AG04449 (cell line): ENCODE results near the gene KCNIP1.

Experiments used
- CTCF ChIA-PET: fragments of 350-600 bp; formaldehyde crosslinking; extraction: SDS; loops from one replicate; lab custom pipeline; 2021; ENCODE audit warnings: antibody characterized with exemption; lab: Yijun Ruan, JAX
- POLR2A ChIA-PET: fragments of 400-600, 350-600 bp; formaldehyde crosslinking; extraction: SDS; loops from one replicate; lab custom pipeline; 2020; ENCODE audit warnings: antibody characterized with exemption, inconsistent platforms; lab: Yijun Ruan, JAX
- DNase-seq: peaks from one replicate; pipeline ENCODE4 v3.0.0-alpha.2; 2010; ENCODE audit warnings: low read depth, low spot score
- H3K4me3 ChIP-seq: 2 replicates; pipeline ENCODE4 v1.5.1; 2011; ENCODE audit warnings: low read depth, mild to moderate bottlenecking, control low read depth, low read length
- TF ChIP-seq, protein P1 (sequence below): IDR thresholded peaks from one replicate; pipeline ENCODE4 v1.5.1; 2011; ENCODE audit warnings: mild to moderate bottlenecking, moderate library complexity, low read length, control low read depth, inconsistent platforms; ENCODE audit not compliant: insufficient read depth; ENCODE audit errors: missing control alignments

Gene KCNIP1

DNA sequence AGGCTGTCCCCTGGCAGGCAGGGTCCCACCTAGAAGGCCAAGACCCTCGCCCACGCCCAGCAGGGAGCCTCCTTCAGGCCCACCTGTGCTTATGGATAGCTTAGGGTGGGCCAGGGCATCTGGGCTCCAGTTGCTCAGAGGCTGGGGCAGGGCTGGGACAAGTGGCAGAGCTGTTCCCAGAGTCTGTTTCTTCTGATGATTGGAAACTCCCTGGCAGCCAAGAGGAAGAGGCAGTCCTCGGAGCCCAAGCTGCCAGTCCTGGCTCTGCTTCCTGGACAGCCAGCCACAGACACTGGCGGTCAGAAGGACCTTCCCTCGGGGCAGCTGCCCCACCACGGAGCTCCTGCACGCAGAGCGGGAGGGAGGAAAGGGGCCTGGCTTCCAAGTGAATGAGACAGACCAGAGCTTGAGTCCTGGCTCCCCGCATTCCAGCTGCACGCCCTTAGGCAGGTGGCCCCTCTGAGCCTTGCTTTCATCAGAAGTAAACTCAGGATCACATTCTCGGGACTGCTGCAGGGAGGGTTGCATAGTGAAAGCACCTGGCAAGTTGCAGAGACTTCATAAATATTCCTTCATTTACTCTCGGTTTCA lies 241.8 kb downstream of the KCNIP1 start:
- CTCF ChIA-PET, result interaction anchor here (0.8 to 13.5 kb wide), 21 partner anchors 10 to 607 kb away, joined by 3 to 227 read pairs (median 6); partner anchors contain the start of gene GABRP
- POLR2A ChIA-PET, result no interaction called here
- TF ChIP-seq, protein P1, sequence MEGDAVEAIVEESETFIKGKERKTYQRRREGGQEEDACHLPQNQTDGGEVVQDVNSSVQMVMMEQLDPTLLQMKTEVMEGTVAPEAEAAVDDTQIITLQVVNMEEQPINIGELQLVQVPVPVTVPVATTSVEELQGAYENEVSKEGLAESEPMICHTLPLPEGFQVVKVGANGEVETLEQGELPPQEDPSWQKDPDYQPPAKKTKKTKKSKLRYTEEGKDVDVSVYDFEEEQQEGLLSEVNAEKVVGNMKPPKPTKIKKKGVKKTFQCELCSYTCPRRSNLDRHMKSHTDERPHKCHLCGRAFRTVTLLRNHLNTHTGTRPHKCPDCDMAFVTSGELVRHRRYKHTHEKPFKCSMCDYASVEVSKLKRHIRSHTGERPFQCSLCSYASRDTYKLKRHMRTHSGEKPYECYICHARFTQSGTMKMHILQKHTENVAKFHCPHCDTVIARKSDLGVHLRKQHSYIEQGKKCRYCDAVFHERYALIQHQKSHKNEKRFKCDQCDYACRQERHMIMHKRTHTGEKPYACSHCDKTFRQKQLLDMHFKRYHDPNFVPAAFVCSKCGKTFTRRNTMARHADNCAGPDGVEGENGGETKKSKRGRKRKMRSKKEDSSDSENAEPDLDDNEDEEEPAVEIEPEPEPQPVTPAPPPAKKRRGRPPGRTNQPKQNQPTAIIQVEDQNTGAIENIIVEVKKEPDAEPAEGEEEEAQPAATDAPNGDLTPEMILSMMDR, result no peak
- no peak overlapping the region for H3K4me3 ChIP-seq
- DNase-seq, result no peak

DNA sequence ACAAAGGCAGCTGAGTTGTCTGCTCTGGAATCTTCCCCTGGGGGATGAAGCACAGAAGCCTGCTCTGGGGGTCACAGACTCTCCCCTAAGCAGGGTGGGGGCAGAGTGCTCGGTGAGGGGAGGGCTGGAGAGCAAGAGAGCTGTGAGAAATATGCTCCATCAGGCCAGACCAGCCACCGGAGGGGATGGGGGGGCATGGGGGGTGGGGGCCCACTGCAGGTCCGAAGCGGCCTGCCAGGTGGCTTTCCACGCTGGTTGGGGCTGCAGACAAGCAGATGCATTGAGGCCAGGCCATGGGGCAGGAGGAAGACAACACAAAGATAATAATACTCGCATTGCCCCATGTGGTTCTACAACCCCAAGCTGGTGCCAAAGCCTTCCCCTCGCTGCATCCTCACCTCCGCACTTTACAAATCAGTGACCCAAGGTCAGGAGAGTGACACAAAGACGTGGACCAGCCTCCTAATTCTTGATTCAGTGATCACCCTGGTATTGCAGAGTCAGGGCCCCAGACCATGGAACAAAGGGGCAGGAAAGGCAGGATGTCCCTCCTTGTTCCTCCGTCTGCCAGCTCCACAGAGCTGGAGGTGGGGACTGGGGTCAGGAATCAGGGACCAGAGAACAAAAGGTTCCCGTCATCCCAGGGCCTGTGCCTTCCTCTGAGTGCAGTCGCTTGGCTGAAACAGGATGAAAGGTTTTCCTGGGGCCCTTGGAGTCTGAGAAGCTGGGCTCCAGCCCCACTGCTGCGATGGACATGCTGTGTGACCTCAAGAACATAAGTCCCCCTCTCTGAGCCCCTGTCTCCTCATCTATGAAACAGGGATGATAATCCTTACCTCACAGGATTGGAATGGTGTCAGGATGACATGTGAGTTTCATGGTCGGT lies 242.5 kb downstream of the KCNIP1 start:
- POLR2A ChIA-PET, result no interaction called here
- DNase-seq, result no peak

DNA sequence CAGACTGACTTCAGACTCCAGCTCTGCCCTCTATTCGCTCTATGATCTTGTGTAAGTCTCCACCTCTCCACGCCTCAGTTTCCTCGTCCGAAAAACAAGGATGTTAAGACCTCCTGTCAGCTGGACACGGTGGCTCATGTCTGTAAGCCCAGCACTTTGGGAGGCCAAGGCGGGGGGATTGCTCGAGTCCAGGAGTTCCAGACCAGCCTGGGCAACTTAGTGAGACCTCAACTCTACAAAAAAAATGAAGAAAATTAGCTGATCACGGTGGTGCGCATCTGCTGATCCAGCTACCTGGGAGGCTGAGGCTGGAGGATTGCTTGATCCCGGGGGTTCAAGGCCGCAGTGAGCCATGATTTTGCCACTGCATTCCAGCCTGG lies 243.1 kb downstream of the KCNIP1 start:
- H3K4me3 ChIP-seq, result no peak overlapping the region
- CTCF ChIA-PET, result interaction anchor here (1.2 to 13.5 kb wide), 3 partner anchors 12 to 43 kb away, joined by 3 to 227 read pairs (median 17); partner anchors contain the start of gene GABRP
- DNase-seq, result no peak
- TF ChIP-seq, protein P1, result no peak
- POLR2A ChIA-PET, result no interaction called here

More for the DNA sequence above, 242.5 kb downstream of the KCNIP1 start:
- TF ChIP-seq, protein P1, result no peak
- no peak overlapping the region for H3K4me3 ChIP-seq
- CTCF ChIA-PET, result interaction anchor here (1.2 to 13.5 kb wide), 9 partner anchors 9 to 595 kb away, joined by 3 to 227 read pairs (median 11); partner anchors contain the start of gene GABRP

DNA sequence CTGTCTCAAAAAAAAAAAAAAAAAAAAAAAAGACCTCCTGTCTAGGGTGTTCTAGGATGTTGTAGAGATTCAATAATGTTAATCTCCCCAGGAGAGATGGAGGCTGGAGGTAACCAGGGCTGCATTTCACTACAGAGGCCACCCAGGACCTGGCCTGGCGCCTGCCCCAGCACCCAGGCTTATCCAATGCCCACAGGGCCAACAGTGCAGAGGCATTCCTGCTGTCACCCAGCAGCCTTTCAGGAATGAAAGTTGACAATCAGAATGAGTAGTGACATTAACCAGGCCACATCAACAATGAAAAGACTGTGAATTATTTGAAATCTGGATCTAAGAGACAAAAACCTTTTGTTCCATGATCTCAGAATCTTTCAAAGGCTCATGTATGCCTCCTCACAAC lies 243.5 kb downstream of the KCNIP1 start:
- TF ChIP-seq, protein P1, result no peak
- H3K4me3 ChIP-seq, result no peak overlapping the region
- CTCF ChIA-PET, result interaction anchor here (1.2 to 13.5 kb wide), 2 partner anchors 24 to 43 kb away, joined by 3 to 227 read pairs; partner anchors contain the start of gene GABRP
- DNase-seq, result no peak
- POLR2A ChIA-PET, result no interaction called here

DNA sequence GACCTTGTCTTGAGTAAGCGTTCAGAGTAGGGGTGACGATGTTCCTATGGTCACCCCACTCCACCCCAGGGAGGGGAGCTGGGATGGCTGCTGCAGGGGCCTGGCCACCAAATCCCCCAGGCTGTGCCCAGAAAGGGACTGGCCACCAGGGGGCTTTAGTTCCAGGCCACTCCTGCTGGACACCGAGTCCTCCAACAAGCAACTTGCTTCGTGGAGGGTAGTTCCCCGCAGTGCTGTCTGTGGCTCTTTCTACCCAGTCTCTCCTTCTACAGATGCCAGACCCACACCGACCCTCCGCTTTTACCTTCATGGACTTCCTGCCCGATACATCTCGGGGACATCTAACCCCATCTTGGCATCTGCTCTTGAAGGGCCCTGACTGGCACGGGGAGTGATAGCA lies 244.0 kb downstream of the KCNIP1 start:
- DNase-seq, result no peak
- no peak overlapping the region for H3K4me3 ChIP-seq
- POLR2A ChIA-PET, result no interaction called here
- TF ChIP-seq, protein P1, result peak; percentile 36
- CTCF ChIA-PET, result interaction anchor here (13.5 kb wide), 1 partner anchor 42 kb away, joined by 227 read pairs; the partner anchor contains the start of gene GABRP
